HG03520 (cell line): ENCODE data around the gene METRN.
A peak's percentile ranks its signal among the peaks of the same experiment; 100 is the strongest.

Source experiments
- ATAC-seq: cut with Tn5 transposase; IDR thresholded peaks from one replicate; pipeline ENCODE4 v1.9.1; 2021; ENCODE audit warnings: mild to moderate bottlenecking, moderate library complexity; ENCODE audit not compliant: unreplicated experiment

The METRN gene

DNA sequence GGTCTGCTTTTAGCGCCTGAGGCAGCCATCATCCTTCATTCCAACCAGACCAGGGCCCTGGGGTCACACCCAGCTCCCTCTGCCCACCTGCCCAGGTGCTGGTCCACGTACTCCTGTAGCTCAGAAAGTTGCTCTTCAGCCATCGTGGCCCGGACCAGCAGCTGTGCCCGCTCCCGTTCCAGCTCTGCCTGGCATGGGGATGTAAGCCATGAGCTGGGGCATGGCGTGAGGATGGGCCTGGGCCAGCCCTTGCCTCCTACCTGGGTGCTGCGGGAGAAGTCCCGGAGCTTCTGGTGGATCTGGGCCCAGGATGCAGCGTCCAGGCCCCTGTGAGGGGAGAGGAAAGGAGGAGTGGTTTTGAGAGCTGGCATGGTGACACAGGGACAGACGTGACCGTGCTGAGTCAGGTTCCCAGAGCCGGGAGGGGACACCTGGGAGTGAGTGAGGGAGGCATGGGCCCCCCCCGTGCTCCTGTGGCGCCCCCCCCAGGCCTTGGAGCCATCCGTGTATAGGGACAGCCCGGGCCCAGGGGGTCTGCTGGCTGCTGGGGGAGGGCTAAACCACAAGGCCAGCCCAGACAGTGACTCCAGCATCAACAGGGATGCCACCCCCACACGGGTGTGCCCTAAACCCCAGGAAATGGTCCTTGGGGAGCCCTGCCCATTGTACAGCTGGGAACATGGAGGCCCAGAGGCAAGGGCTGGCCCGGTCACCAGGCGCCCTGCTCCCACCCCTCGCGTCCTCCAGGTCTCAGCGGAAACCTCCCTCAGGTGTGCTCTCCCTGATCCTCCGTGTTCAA is 8.1 kb downstream of the METRN start:
- ATAC-seq, result no peak

DNA sequence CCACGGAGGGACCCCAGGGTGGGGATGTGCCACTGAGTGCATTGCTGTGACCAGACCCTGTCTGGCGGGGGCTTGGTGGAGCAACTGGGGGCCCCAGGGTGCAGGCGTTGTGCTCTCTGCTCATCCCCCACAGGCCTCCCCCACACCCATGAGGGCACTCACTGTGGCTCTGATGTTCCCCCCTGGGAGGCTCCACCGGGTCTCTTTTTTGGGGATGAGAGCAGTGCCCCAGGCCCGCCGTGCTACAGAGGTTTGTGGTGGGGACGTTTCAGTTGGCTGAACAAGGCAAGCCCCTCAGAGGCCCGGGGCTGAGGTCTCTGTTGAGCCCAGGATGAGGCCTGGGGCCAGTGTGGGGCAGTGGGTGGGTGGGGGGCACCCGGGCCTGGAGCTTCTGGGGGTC is 8.8 kb downstream of the METRN start:
- ATAC-seq, result no peak

DNA sequence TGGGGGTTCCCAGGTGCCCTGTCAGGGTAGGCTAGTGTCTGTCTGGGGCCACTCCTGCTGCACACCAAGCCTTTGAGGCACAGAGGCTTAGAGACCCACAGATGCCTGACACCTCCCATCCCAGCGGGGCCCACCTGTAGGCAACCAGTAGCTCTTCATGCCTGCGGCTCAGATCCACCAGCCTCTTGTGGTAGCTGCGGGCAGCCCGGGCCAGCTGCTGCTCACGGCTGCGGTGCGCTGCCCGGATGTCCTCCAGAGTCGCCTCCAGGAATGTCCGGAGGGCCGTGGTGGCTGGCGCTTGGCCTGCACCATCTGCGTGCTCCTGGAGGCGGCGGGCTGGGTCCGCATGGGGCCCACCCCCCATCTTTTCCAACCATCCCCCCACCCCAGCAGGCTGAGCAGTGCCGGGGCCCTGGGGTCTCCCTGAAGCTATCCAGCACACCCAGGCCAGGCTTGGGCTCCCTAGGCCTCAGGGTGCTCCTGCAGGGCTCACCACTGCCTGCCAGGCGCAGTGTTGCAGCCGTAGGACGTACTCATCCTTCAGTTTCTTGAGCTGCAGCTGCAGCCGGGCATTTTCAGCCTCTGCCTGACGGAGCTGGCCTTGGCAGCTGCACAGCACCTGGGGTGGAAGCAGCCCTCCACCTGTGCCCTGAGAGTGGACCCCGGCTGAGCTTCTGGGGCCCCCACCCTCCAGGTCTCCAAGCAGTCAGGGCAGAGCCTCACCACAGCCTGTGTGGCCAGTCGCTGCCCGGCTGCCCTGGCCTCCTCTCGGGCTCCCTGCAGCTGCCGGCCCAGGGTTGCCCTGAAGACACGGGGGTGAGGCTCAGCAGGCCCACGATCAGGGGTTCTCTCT is 9.5 kb downstream of the METRN start:
- no peak for ATAC-seq

DNA sequence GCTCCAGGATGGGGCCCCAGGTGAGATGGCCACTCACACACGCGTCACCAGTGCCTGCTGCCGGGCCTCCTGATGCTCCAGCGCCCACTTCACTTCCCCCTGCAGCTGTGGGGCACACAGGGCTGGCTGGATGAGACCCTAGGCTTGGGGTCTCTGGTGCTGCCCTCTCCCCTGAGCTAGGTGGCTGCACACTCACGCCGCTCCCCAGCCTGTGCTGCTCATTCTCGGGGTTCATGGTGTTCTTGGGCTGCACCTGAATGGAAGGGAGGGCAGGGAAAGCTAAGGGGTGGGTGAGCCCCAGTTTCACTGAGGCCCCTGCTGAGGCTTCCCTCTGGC is 10.1 kb downstream of the METRN start:
- no peak for ATAC-seq

DNA sequence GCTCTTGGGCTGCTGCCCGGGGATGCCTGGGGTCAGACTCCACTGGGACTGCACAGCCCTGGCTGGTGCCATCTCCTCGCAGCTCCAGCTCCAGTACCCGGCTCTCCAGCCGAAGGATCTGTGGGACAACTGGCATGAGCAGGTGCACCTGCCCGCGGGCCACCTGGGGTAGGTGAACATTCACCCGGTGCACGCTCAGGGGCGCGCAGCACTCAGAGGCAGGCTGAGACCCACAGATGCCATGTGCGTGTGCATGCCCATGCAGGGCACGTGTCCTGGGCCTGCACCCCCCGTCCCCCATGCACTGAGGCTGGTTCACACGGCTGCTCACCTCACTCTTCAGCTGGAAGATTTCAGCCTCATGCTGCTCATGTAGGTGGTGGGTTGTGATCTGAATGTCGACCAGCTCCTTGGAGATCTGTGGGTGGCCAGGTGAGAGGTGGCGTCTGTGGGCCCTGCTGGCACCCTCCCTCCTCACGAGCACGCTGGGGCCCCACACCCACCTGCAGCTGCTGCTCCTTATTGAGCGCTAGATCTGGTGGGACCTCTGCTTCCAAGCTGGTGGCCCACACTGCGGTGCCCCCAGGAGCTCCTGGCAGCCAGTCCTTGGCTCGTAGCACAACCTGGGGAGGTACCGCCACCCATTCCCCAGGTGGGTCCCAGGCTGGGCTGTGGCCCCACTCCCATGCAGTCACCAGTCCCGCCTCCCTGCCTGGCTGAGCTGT is 10.7 kb downstream of the METRN start:
- ATAC-seq, result no peak

DNA sequence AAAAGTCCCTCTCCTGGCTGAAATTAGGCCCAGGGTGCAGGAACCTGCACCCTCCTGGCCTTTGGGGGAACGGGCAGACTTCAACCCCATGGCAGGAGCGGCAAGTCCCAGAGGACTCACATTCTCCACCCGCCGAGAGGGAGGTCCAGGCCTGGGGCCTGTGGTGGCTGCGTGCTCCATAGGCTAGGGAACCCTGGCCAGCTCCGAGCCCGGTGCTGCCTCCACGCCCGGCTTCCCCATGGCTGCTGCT is 11.2 kb downstream of the METRN start:
- no peak for ATAC-seq

DNA sequence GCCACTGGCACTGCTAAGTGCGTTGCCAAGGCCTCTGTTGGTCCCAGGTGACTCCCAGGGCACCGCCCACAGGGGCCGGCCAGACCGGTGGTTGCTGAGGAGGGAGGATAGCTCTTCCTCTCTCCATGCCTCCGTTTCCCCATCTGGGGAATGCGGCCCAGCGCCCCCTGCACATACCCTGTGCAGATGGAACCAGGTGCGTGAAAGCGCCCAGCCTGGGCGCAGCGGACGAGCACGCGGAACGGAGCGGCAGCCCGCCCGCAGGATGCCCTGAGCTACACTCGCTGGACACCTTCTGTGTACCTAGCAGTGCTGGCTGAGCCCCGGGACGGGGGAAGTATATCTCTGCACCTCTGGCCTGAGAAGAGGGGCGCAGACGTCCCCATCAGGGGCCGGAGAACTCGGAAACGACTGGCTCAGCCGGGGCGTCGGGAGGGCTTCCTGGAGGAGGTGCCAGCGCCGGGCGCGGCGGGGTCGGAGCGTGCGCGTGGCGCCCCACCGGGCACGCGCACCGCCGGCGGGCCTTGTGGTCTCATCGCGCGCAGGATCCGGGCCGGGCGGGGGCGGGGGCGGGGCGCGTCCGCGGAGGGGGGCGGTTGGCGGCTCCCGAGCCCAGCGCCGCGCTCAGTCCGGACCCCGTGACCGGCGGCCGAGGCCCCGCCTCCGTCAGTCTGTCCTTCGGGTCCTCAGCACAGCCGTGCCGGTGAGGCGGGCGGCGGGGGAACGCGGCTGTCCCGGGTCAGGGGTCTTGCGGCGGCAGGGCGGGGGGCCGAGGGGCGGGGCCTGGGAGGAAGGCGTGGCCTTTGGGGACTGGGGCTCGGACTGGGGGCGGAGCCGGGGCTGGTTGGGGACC is 11.7 kb downstream of the METRN start, which contains the start of the genes CCDC78 and HAGHL:
Gene CCDC78, minus strand, starts transcription at position 6 of the 853 bp plus-strand sequence. CDS start 76 bp downstream, outside the sequence.
Gene HAGHL, plus strand, starts transcription at position 669 of the 853 bp plus-strand sequence. CDS start 404 bp downstream, outside the sequence.
- no peak for ATAC-seq

DNA sequence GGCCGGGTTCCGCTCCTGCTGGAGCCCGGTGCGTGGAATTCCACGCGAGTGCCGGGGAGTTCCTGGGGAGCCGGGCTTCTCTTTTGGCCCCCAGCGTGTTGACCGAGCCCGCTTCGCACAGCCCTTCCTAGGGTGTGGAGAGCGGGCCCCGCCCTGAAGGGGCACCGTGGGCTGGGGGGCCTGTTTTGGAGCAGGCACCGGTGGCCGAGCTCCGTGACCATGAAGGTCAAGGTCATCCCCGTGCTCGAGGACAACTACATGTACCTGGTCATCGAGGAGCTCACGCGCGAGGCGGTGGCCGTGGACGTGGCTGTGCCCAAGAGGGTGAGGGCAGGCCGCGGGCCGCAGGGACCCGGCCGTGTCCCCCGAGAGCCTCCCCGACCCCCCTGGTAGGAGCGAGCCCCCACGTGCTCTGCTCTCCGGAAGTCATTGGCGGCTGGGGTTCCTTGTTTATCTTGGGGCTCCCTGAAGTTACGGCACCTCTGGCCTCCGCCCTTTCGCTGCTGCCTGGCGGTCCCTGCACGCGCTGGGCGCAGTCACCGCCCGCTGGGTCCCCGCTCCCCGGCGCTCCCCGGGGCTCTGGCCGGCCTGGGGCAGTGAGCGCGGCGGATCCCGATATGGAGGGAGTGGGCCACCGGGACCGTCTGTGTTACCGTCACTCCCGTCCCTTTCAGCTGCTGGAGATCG is 12.5 kb downstream of the METRN start:
- peak; percentile 3 for ATAC-seq

DNA sequence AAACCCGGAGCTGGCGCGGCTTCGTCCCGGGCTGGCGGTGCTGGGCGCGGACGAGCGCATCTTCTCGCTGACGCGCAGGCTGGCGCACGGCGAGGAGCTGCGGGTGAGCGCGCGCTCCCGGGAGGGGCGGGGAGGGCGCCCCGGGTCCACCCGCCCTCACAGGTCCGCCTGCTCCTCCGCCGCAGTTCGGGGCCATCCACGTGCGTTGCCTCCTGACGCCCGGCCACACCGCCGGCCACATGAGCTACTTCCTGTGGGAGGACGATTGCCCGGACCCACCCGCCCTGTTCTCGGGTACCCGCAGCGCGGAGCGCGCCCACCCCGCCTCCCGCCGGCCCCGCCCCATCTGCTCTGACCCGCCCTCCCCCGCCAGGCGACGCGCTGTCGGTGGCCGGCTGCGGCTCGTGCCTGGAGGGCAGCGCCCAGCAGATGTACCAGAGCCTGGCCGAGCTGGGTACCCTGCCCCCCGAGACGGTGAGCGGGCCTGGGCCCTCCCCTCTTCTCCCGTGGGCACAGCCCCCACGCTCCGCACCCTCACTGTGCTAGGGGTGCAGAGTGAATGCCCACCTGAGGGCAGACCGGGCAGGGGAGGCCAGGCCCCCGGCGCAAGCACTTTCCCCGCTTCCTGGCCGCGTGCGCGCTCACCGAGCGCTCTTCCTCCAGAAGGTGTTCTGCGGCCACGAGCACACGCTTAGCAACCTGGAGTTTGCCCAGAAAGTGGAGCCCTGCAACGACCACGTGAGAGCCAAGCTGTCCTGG is 13.4 kb downstream of the METRN start:
- ATAC-seq, result peak; percentile 36

DNA sequence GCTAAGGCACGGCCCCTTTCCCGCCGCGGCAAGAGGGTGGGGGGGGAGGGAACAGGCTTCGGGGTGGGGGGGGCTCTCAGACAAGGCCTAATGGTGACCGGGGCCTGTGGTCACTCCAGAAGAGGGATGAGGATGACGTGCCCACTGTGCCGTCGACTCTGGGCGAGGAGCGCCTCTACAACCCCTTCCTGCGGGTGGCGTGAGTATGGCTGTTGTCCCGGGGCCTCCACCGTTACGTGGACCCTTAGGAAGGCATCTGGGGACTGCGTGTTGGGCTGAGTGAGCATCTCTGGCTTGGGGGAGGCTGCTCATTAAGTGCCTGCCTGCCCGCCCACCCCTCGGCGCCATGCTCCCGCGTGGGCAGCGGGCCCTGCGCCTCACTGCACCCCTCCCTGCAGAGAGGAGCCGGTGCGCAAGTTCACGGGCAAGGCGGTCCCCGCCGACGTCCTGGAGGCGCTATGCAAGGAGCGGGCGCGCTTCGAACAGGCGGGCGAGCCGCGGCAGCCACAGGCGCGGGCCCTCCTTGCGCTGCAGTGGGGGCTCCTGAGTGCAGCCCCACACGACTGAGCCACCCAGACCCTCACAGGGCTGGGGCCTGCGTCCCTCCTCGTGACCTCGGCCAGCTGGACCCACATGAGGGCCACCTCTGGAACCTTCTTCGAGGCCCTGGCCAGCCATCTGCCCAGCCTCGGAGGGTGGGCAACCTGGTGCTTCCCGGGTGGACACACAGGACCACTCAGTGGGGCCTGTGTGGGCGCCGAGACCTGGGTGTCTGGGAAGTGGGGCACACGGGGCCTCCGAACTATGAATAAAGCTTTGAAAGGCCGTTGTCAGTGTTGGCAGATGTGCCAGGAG is 14.2 kb downstream of the METRN start:
- ATAC-seq, result no peak

DNA sequence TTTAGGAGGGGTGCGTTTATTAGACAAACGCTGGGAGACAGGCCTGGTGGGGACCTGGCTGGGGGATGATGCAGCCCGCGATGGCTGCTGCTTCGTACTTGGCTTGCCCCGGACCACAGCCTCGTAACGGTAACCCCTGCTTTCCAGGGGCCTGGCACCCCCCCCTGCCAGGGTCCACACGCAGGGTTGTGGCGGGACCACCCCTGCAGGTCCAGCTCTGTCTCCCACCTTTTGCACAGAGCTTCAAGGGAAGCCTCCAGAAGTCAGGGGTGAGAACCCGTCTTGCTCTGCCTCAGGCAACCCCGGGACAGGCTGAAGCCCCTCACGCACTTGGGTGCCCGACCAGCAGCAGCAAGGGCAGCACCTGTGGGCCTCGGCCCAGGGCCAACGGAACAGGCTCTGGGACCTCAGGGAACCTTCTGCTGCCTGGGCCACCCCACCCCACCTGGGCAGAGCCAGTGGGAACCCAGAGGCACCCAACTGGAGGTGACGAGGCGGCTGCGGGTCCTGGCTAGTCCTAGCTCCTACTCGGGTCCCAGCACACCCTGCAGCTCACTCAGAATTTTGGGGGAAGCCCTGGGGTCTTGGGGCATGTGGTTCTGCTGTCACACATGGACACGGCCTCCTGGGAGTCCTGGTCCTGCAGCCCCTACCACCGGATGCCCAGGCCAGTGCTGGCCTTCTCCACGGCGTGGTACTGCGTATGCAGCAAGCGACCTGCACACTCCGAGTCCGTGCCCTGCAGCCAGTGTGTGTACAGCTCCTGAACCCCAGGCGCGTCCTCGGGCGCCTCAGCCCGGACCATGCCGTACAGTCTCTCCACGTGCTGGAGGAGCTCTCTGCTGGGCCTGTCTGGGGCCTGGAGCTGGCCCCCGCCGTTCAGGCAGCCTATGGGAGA is 15.1 kb downstream of the METRN start:
- no peak for ATAC-seq

DNA sequence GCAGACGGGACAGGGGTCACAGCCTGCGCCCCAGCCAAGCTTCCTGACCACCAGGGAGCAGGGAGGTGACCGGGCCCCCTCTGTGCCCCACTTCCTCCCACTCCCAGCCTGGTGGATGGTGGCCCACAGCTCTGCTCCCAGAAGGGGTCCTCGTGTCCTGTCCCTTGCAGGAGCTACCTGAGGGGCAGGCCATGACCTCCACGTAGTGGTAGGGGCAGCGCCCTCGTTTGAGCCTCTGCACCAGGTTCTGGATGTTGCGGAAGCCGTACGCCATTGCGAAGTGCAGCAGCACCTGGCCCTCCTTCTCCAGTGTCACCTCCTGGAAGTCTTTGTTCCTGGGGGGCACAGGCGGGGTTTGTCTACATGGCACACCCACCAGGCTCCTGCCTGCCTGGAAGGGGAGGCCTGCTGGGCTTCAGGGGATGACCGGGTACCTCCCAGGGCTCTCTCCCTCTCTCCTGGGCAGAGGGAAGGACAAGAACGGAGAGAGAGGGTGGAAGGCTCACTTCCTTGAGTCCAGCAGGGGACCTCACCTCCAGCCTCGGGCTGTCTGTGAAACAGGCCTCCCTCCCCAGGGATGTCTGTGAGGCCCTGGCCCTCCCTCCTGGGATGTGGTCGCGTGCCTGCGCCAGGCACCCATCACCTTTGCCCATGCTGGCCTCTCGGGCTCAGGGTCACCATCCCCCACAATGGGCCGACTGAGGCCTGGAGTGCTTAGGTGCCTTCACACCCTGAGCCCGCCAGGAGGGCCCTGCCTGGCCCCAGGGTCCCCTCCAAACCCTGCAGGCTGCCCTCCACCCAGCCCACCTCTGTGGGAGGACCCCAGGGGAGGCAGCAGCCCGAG is 16.0 kb downstream of the METRN start:
- no peak for ATAC-seq

DNA sequence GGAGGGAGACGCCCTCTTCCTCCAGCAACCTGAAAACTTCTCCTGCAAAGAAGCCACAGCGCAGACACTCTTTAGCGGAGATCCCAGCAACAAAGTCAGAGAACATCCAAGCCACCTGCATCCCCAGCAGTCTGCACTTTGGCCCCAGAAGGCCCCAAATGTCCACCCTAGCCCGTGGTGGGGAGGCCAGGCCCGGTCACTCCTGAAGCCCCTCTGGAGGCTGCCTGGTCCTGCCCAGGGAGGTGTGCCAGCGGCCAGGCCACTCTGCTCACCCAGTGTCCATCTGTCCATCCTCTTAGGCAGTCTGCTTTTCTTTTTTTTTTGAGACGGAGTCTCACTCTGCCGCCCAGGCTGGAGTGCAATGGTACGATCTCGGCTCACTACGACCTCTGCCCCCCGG is 17.4 kb downstream of the METRN start:
- ATAC-seq, result no peak

DNA sequence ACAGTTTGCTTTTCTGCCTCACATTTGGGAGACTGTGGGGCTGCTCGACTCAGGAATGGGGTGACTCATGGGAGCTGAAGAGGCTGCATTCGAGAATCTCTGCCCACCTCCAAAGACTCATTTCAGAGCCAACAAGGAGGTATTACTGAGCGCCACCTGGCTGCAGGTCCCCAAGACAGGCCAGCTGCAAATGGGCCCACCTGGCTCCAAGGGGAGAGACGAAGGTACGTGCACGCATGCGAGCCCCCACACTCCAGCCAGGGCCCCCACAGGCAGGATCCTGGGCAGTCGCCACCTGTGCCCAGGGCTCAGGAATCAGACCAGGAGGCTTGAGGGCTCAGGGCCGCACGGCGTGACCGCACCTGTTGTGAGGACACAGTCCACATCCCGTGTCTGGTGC is 18.0 kb downstream of the METRN start:
- no peak for ATAC-seq

DNA sequence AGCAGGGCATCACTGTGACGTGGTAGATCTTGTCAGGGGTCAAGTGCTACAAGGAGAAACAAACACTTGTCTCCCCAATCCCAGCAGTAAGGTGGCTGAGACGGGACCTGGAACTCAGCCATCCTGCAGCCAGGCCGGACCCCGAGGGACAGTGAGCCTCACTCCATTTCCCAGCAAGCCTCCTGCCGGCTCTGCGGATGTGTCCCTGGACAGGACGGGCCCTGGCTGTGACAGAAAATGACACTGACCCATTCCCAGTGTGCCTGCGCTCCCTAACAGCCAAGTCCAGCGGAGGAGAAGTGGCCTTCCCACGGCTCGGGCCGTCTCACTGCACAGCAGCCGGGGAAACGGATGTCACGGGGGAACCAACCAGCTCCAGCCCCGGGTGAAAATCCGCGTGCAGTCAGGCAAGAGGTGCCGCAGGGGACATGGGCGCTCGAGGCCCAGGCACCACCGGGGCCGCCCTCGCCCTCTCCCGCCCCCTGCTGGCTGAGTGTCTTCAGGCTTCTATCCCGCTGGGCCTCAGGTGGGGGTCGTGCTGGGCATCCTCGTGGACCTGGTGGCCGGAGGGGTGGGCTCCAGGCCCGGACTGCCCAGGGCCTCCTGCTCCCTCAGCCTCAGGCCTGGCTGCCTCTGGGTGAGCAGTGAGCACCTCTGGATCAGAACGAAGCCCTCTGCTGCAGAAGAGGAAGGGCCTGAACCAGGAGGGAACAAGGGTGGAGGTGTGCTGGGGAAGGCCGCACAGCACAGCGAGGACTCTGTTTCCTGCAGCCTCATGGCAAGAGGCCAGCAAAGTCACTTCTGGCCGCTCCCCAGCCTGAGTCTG is 18.7 kb downstream of the METRN start:
- no peak for ATAC-seq
